Activated T-cell treated with anti-CD3 and anti-CD28 coated beads for 48 hours (primary cell): ENCODE data around the gene COL9A3.

Source experiments
- DNase-seq: peaks from one replicate; pipeline ENCODE4 v3.0.0-alpha.2; 2020; ENCODE audit warnings: low read depth

Gene COL9A3

DNA sequence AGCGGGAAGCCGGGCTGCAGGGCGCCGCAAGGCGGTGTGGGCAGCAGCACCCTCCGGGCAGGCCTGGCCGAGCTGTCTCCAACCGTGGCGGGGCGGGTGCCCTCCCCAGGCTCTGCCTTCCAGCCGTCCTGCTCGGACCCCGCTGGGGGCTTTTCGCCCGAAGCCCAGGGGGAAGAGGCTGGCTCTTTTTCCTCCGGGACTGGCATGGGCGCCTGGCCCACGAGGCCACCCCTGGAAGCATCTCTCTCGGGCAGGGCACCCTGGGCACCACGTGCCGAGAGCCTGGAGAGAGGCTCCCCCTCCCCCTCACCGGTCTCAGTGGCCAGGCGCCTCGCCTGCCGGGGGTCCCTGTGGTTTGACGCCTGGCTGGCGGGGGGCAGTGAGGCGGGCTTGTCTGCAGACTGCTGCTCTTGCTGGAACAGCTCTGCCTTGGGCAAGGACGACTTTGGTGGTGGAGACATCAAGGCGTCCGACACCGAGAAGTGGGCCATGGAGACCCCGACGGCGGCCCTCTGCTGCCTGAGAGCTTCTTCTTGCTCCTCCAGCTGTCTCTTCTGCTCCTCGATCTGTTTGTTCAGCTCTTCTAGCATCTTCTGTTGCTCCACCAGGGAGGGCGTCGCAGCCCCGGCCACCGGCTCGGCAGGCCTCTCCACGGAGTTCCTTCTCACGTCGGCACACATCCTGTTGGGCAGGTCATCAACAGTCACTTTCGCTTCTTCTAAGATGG lies 64.2 kb downstream of the COL9A3 start:
- DNase-seq = no peak

DNA sequence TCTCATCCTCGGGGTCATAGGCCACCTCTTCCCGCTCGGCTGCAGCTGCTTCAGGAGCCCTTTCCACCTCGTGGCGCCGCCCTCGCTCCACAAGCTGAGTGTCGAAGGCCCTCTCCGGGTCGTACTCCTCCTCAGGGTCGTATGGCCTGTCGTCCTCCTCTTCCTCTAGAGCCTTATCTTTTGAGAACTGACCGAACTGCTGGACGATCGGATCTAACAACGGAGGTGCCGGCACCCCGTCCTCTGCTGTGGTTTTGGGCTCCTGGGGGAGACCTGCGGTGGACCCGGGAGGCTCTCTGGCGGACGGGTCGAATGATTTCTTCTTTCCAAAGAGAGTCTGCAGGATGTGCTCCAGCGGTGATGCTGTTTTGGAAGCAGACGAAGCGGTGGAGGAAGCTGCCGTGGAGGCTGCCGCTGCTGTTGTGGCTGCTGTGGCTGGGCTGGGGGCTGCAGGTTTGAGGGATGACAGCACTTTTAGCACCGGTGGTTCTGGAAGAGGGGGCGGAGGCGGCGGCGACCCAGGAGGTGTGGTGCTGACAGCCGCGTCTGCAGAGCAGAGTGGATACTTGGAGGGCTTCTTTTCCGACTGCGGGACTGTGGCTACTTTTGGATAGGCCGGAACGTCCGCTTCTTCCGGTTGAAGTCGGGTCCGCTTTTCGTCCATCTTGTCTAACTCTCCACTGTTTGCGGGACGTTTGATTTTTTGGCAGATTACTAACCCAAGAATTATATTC lies 65.0 kb downstream of the COL9A3 start:
- DNase-seq = no peak

DNA sequence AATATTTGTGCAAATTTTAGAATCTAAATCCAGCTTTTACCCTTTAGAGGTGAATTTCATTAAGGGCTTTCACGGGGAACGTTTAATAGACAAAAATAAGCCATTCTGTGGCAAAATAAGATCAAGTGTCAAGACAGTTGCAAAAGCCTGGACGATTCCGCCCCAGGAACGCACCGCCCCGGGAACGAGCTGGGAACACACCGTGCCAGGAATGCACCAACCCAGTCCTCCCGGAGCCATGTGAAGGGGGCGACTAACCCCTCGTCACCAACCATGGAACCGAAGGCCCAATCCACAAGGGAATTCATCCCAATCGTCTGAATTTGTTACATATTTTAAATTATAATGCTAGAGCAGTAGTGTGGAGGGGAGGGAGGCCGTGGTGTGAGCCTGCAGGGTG lies 65.6 kb downstream of the COL9A3 start:
- no peak for DNase-seq

DNA sequence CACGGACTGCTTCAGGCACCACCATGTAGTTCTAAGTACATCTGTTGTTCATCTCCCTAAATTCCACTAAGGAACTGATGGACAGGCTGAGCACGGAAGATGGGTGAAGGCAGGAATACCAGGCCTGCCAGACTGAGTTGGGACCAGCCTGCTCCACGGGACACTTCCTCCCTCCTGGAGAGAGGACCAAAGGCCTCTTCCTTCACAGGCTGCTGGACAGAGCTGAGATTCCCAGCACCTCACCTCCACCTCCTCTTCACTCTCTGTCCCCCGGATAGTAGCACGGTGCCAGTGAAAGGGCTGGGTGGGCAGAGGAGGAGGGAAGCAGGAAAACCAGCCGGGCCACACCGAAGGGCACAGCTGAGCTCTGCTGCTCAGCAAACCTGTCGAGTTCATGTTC lies 67.7 kb downstream of the COL9A3 start:
- no peak for DNase-seq

DNA sequence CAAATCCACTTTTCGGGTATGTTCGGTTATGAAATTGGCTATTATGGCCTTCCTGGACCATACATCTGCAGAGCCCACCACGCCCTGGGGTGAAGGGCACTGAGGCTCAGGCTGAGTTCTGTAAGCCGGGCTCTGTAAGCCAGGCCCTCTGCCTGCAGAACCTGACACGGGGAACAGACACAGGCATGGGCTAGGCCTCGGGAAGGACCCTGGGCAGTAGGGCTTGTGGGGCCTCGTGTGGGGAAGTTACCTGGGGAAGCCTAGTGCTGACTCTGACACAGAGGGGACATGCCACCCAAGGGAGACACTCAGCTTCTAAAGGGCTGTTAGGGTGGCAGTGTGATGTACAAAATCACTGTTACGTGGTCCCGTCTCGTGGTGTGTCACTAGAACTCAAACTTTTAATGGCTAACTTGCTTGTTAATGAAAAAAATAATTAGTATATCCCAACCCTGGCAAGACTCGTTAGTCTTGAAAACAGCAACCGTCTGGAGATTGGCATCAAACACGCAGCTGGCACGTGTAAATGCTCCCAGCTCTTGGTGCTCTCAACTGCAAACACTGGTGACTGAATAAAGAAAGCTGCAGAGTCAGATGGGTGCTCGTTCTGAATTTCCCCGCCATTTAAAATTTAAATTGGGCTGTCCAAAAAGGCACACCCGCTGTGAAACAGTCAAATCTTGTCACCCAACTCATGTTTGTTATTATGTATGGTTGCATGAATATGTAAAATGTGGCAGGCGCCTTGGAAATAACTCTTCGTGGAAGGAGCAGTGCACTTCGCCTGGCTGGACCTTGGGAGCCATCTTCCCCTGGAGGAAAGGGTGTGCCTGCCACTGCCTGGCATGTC lies 68.4 kb downstream of the COL9A3 start:
- no peak for DNase-seq

DNA sequence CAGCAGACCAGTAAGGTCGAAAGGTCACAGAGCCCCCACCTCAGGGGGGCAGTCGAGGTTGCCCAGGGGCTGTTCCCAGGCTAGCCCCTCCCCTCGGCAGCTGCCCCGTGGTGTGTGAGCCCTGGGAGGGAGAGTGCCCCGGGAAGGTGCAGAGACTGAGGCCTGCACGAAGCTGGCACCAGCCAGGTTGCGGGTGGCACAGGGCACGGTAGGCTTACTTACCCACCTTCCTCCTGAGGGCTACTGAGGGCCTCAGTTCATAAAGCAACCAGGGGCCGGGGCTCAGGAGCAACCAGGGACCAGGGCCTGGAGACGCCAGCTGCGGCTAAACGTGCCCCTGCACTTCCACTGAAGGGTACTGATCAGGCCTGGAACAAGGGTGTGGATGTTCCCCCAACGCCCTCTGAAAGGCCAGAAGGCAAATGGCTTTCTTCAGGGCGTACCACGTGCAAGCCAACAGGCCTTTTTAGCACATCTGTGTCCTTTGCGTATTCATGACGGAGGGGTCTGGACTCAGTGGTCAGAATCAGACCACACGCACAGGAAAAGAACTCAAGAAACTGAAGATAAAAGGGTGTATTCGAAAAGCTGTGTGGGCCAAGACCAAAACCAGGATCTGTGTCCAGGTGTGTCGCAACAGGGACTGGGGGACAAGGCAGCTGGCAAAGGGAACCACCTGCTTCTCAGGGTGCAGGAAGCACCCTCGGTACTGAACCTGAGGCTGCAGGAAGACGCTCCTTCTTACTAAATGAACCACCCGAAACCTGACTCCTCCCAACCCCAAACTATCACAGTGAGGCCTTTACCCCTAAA lies 69.3 kb downstream of the COL9A3 start:
- DNase-seq = no peak

DNA sequence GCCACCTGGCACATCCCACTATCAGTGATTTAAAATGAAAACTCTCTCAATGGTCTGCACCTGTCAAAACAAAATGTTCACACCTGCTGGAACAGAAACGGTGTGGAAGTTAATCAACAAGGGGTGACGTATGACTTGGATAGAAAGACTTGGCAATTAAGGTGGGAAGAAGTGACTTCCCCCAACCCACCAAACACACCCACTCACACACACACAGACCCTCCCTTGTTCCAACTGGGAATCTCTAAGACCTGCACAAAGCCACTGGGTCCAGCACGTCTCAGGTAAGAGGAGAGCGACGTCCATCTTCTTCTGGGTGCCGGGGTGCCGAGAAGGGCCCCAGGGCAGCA lies 69.8 kb downstream of the COL9A3 start:
- no peak for DNase-seq

DNA sequence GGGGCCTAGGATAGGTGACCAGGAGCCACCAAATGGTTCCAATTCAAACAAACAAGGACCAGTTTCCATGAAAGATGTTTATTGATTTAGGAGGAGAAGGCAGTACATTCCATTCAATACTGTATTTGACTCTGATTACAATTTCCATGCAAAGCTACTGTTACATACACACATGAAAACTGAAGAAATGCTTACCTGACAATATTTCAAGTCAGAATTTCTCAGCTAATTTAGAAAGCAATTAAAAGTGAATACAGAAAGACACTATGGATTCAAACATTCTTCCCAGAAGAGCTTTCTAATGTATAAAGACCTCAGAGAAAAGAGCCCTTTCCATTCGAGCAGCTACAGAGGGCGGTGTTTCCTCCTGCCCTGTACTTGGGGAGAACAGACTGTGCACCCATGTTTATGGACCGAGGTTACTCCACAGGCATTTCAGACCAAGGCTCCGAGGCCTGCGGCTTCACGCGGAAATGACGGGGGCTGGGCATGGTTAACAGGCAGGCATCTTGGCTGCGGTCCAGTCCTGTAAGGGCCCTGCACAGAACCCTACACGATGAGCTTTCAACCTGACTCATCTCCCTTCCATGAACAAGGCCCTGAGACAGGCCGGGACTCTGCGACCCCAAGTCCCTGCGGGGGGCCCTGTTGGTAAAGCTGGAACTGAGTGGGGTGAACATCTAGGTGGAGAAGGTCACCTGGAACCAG lies 70.5 kb downstream of the COL9A3 start:
- no peak for DNase-seq

DNA sequence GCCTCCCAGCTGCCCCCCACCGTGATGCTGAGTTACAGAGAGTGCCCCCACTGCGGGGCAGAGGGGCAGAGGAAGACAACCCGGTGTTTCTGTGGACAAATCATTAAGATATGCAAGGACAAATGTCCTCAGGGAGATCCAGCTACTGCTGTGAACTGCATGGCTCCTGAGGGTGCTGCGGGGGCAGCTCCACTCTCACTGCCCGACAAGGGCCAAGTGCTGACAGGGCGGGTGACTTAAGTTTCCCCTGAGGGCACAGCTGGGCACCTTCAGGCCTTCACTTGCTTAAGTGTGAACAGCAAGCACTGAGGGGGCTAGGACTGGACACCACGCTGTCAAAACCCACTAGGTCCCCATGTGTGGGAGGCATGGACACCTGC lies 71.0 kb downstream of the COL9A3 start:
- no peak for DNase-seq

DNA sequence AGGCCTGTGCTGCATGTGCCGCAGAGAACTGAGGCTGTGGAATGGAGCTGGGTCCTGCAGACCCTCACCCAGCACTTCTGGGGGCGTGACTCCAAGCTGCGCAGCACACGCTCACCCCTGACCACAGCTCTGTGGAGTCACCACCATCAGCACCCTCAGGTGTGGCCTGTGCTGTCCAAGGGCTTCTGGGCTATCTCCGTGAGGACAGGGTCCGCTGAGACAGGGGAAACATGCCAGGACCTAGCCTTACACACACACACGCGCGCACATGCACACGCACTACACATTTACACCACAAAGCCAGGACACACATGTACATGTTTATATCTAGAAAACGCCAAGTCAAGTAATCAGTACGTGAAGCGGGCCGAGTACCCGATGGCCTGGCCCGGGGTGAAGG lies 71.6 kb downstream of the COL9A3 start:
- DNase-seq = no peak

DNA sequence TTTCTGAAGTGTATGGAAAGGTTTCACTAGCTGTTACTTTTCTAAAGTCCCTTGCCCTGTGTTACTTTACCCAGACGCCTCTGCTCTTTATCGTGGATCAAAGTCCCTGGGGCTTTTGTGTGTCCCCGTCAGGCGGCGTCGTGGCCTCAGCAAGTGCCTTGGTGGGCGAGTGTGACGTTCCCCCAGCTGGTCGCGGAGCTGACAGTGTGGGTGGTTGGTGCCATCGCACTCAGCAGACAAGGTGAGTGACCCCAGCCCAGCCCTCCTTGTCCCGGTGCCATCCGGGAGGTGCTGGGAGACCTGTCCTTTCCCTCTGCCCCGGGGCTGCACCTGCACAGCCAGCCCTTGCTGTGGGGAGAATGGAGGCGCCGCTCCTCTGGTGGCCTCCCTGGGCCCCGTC lies 72.1 kb downstream of the COL9A3 start:
- DNase-seq = no peak

DNA sequence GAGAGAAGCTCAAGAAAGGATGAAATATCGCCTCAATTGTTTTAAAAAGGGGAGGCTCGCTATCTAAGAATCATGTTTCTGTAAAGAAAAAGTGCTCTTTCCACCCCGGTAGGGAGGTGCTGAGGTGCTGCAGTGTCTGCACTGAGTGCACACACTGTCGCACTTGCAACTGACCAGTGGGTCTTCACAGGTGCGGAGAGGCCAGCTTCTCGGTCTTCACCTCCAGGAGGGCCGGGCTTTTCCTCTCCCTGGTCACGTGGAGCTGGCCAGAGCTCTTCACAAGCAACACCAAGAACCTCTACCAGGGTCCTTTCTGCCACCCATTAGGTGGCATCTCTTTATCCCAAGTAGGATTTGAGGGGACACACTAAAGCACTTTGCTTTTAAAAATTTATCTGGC lies 72.6 kb downstream of the COL9A3 start:
- DNase-seq = no peak

DNA sequence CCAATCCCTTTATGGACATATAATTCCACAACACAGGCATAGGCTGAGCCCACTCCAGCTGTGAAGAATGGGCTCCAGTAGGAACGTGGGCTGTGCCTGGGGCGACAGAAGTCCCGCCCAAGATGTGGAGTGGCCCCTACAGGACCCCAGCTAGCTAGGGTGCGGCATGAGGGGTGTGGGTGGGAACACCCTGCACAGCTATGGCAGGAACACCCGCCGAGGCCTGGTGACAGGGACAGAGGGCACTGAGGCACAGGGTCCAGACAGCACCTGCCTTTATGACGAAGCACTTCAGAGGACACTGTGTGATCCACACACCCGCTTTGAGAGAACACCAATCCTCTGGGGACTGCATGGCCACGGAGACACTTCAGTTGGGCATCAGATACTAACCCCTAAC lies 73.0 kb downstream of the COL9A3 start:
- DNase-seq = no peak

DNA sequence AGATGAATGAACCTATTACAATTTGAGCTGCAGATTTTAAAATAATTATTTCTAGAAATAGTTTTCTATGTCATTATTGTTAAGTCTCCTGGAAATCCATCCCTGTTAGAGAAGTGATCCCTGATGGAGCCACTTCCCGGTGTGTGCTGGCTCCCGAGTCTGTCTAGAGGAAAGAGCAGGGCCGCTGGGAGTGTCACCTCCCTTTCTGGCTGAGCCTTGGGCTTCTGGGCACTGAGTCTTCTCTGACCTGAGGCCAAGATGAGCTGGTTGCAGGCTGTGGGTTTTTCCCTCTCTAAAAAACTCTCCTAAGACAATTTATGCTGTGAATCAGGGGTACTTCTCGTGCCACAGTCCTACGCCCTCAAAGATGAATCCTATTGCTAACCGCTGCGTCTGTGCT lies 73.6 kb downstream of the COL9A3 start:
- DNase-seq = no peak
